BJ (cell line): ENCODE data around the gene CCDC170. TPM values are rescaled to one million over a fixed set of nuclear protein-coding genes. Genes with fewer than 3 reads are reported as not detected.
"Not testable (repeated sequence)": the region's sequence is repeated elsewhere in the genome, so short reads cannot be mapped to it uniquely, and the experiment has no call there.

Source experiments
- CTCF ChIA-PET: fragments of 350-600 bp; formaldehyde crosslinking; extraction: SDS; loops from one replicate; lab custom pipeline; 2021; ENCODE audit warnings: antibody characterized with exemption, inconsistent platforms; lab: Yijun Ruan, JAX
- POLR2A ChIA-PET: fragments of 300-600 bp; sonication (Branson Sonifier 250); formaldehyde crosslinking; extraction: SDS; loops from one replicate; lab custom pipeline; 2021; ENCODE audit warnings: antibody characterized with exemption; lab: Charles Lee
- DNase-seq: peaks from one replicate; pipeline ENCODE4 v3.0.0-alpha.2; 2011; ENCODE audit warnings: low read depth
- H3K27me3 ChIP-seq: 2 replicates; pipeline ENCODE4 v1.6.0; 2011; ENCODE audit warnings: low read length; ENCODE audit not compliant: control insufficient read depth, insufficient read depth
- H3K36me3 ChIP-seq: 2 replicates; pipeline ENCODE4 v1.5.1; 2011; ENCODE audit warnings: low read length; ENCODE audit not compliant: control insufficient read depth, insufficient read depth
- H3K4me3 ChIP-seq: 2 replicates; pipeline ENCODE4 v1.5.1; 2011; ENCODE audit warnings: low read depth, mild to moderate bottlenecking, control low read depth, low read length
- polyA plus RNA-seq: library from polyadenylated mRNA; depleted of rRNA; stranded (reverse); fragments of >200 nt; gene quantifications from 2 replicates; pipeline ENCODE4 v1.2.3, GENCODE V29; 2011
- TF ChIP-seq, protein P1 (sequence below): IDR thresholded peaks from 2 replicates; pipeline ENCODE4 v1.5.1; 2011; ENCODE audit warnings: low read depth, mild to moderate bottlenecking, control low read depth, inconsistent platforms, low read length, moderate library complexity; ENCODE audit not compliant: insufficient read depth

The CCDC170 gene
- polyA plus RNA-seq, 1 experiment, result 0.11 TPM

DNA sequence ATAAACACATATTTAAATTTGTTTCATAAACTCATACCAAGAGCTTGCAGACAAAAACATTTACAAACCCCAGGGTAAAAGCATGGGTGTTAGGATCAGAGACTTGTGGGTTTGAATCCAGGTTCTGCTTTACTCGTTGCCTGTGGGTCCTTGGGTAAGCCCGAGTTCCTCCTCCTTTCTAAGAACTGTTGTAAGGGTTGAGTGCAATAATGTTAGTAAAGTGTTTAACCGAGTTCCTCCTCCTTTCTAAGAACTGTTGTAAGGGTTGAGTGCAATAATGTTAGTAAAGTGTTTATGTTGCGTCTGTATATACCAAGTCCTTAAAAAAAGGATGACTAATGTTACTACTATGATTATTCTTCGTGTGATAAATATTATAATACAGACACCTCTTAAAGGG is 18.7 kb downstream of the CCDC170 start:
- TF ChIP-seq, protein P1, sequence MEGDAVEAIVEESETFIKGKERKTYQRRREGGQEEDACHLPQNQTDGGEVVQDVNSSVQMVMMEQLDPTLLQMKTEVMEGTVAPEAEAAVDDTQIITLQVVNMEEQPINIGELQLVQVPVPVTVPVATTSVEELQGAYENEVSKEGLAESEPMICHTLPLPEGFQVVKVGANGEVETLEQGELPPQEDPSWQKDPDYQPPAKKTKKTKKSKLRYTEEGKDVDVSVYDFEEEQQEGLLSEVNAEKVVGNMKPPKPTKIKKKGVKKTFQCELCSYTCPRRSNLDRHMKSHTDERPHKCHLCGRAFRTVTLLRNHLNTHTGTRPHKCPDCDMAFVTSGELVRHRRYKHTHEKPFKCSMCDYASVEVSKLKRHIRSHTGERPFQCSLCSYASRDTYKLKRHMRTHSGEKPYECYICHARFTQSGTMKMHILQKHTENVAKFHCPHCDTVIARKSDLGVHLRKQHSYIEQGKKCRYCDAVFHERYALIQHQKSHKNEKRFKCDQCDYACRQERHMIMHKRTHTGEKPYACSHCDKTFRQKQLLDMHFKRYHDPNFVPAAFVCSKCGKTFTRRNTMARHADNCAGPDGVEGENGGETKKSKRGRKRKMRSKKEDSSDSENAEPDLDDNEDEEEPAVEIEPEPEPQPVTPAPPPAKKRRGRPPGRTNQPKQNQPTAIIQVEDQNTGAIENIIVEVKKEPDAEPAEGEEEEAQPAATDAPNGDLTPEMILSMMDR, result no peak
- H3K36me3 ChIP-seq, result no peaks in the 10 kb centered on the region
- ChIA-PET CTCF (no interaction called here), POLR2A (no interaction called here)
- no peaks in the 10 kb centered on the region for H3K27me3 ChIP-seq
- DNase-seq, result no peak
- no peak overlapping the region for H3K4me3 ChIP-seq

DNA sequence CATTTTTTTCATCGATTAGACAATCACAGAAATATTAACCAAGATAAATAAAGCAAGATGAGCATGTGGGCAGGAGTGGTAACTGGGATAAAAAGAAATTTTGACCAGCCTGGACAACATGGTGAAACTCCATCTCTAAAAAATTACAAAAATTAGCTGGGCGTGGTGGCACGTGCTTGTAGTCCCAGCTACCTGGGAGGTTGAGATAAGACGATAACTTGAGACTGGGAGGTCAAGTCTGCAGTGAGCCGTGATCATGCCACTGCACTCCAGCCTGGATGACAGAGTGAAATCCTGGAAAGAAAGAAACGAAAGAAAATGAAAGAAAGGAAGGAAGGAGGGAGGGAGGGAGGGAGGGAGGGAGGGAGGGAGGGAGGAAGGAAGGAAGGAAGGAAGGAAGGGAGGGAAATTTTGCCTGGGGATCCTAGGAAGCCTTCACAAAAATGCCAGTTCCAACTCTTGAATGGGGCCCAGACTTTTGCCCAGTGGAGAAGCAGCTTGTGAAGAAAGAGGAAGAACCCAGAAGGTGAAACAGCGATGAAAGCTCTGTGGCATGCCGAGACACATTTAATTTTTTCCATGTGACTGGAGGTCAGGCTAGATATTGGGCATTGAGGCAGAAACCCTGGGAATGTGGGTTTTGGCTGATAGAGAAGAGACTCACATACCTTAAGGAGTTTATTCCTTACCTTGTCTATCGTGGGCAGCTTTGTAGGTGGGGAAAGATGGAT is 20.3 kb downstream of the CCDC170 start:
- TF ChIP-seq, protein P1, result no peak
- POLR2A ChIA-PET, result no interaction called here
- H3K36me3 ChIP-seq, result no peaks in the 10 kb centered on the region
- CTCF ChIA-PET, result no interaction called here
- no peaks in the 10 kb centered on the region for H3K27me3 ChIP-seq
- H3K4me3 ChIP-seq, result no peak overlapping the region
- DNase-seq, result no peak

DNA sequence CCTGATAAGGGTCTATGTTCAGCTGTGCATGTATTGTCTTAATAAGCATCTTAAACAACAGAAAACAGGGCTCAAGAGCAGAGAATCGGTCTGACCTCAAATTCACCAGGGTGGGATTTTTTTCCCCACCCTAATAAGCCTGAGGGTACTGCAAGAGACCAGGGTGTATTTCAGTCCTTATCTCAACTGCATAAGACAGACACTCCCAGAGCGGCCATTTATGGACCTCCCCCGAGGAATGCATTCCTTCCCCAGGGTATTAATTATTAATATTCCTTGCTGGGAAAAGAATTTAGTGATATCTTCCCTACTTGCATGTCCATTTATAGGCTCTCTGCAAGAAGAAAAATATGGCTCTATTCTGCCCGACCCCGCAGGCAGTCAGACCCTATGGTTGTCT is 25.2 kb downstream of the CCDC170 start:
- CTCF ChIA-PET, POLR2A ChIA-PET, DNase-seq: not testable (repeated sequence)

DNA sequence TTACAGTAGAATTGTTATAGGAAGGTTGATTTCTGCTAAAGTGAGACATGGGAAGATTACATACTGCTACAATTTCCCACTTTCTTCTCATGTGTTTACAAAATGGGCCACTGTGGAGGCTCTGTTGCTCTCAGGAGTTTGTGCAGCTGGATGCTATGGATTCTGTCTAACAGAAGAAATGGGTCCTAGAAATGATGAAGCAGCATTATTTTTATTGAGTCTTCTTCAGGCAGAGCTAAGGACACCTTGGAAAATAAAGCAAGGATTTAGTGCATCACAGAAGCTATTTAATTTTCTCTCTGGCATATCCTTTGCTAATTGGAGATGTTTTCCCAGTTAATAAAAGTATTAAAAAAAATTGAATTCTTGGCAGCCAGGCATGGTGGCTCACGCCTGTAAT is 29.2 kb downstream of the CCDC170 start:
- ChIA-PET POLR2A (no interaction called here), CTCF (no interaction called here)
- H3K36me3 ChIP-seq, result no peaks in the 10 kb centered on the region
- no peaks in the 10 kb centered on the region for H3K27me3 ChIP-seq
- TF ChIP-seq, protein P1, result no peak
- no peak overlapping the region for H3K4me3 ChIP-seq
- no peak for DNase-seq

More for the DNA sequence above, 25.2 kb downstream of the CCDC170 start:
- not testable (repeated sequence) for H3K4me3 ChIP-seq, H3K36me3 ChIP-seq, H3K27me3 ChIP-seq

DNA sequence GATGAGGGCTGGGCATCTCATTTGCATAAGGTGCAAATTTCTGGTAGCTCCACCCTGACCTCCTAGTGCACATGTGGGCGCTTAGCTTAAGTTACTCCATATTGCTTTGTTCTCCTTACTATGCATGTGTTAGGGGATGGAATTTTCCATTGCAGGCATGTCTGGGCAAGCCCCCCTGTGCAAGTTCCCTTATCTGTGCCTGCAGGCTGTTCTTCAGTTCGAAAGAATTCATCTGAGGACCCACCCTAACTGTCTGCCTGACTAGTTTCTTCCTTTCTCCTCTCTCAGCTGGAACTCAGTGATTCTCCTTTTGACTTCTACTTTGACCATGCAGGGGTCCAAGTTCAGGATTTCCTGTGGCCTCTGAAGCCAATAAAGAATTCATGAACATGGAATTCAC is 30.2 kb downstream of the CCDC170 start:
- POLR2A ChIA-PET, result no interaction called here
- no peak for DNase-seq

More for the DNA sequence above, 30.2 kb downstream of the CCDC170 start:
- Histone ChIP-seq H3K4me3 (no peak overlapping the region), H3K27me3 (no peaks in the 10 kb centered on the region), H3K36me3 (no peaks in the 10 kb centered on the region)
- CTCF ChIA-PET, result no interaction called here
- TF ChIP-seq, protein P1, result no peak
